Mesothelial cell of epicardium (in vitro differentiated cells): ENCODE data around the gene KCNAB1. TPM values are rescaled to one million over a fixed set of nuclear protein-coding genes. Genes with fewer than 3 reads are reported as not detected.

Experiments used
- DNase-seq, 2 experiments: peaks; one replicate each; pipeline ENCODE4 v3.0.0; 2021; ENCODE audit warnings: low spot score in 2 of 2; ENCODE audit not compliant: unreplicated experiment in 2 of 2
- H3K27ac Mint-ChIP-seq: 2 replicates; pipeline ENCODE4 v1.8.0; 2021; ENCODE audit warnings: mixed read lengths
- H3K27me3 Mint-ChIP-seq: 2 replicates; pipeline ENCODE4 v1.8.0; 2021; ENCODE audit warnings: low read depth, mixed read lengths
- H3K36me3 Mint-ChIP-seq: 2 replicates; pipeline ENCODE4 v1.8.0; 2021; ENCODE audit warnings: mixed read lengths
- H3K4me1 Mint-ChIP-seq: 2 replicates; pipeline ENCODE4 v1.8.0; 2021; ENCODE audit warnings: mixed read lengths
- H3K4me3 Mint-ChIP-seq: 2 replicates; pipeline ENCODE4 v1.8.0; 2021; ENCODE audit warnings: mild to moderate bottlenecking, moderate library complexity, mixed read lengths
- H3K9me3 Mint-ChIP-seq: 2 replicates; pipeline ENCODE4 v1.8.0; 2021; ENCODE audit warnings: mixed read lengths
- total RNA-seq: library from RNA; stranded (reverse); gene quantifications from 3 replicates; pipeline ENCODE4 v1.2.1, GENCODE V29; 2021
- TF ChIP-seq, protein P1 (sequence below): fragments of 200-600 bp; sonication (generic); IDR thresholded peaks from one replicate; pipeline ENCODE4 v1.5.0; 2021; ENCODE audit warnings: antibody characterized with exemption; ENCODE audit not compliant: unreplicated experiment

Gene KCNAB1
- total RNA-seq, 1 donor from 2014 or later = 3.7 TPM

DNA sequence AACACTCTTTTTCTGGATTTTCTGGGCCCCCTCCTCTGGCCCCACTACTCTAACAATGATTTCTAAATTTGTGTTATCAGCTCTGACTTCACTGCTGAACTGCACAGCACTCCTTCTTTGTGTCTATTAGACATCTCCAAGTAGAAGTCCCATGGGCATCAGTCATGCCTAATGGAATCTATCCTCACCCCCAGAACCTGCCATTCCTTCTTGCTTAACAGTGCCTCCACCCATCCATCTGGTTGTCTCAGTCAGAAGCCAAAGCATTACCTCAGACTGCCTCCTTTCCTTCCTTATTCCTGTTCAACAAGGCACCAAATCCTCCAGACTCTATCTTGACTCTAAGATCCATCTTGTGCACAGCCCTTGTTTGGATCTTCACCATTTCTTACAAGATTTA lies 398.3 kb downstream of the KCNAB1 start:
- no peaks in the 10 kb centered on the region for H3K36me3 Mint-ChIP-seq
- no peaks in the 10 kb centered on the region for H3K9me3 Mint-ChIP-seq
- H3K4me1 Mint-ChIP-seq = peaks cover 17% of the 10 kb centered on the region
- DNase-seq = no peak
- TF ChIP-seq, protein P1, sequence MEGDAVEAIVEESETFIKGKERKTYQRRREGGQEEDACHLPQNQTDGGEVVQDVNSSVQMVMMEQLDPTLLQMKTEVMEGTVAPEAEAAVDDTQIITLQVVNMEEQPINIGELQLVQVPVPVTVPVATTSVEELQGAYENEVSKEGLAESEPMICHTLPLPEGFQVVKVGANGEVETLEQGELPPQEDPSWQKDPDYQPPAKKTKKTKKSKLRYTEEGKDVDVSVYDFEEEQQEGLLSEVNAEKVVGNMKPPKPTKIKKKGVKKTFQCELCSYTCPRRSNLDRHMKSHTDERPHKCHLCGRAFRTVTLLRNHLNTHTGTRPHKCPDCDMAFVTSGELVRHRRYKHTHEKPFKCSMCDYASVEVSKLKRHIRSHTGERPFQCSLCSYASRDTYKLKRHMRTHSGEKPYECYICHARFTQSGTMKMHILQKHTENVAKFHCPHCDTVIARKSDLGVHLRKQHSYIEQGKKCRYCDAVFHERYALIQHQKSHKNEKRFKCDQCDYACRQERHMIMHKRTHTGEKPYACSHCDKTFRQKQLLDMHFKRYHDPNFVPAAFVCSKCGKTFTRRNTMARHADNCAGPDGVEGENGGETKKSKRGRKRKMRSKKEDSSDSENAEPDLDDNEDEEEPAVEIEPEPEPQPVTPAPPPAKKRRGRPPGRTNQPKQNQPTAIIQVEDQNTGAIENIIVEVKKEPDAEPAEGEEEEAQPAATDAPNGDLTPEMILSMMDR = no peak
- no peaks in the 10 kb centered on the region for H3K27me3 Mint-ChIP-seq
- H3K4me3 Mint-ChIP-seq = no peak overlapping the region
- no peak overlapping the region for H3K27ac Mint-ChIP-seq

DNA sequence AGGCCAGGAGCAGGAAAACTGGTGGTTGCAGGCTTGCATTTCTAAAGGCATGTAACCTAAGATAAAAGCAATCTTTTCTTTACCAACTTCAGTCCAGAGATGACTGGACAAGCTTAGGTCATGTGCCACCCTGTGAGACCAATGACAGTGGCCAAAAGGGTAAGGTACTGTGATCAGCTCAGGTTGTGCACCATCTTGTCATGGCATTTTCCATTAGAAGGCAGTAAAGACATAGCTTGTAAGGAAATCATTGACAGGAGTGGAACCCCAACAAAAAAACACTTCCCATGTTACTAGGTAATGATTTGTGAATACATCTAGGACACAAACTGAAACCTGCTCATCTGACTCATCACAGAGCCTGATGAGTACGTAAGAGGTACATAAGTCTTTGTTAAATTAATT lies 399.4 kb downstream of the KCNAB1 start:
- Mint-ChIP-seq H3K4me1 (peaks cover 17% of the 10 kb centered on the region), H3K9me3 (no peaks in the 10 kb centered on the region), H3K36me3 (no peaks in the 10 kb centered on the region), H3K4me3 (no peak overlapping the region), H3K27ac (no peak overlapping the region), H3K27me3 (no peaks in the 10 kb centered on the region)
- no peak for DNase-seq
- TF ChIP-seq, protein P1 = no peak

DNA sequence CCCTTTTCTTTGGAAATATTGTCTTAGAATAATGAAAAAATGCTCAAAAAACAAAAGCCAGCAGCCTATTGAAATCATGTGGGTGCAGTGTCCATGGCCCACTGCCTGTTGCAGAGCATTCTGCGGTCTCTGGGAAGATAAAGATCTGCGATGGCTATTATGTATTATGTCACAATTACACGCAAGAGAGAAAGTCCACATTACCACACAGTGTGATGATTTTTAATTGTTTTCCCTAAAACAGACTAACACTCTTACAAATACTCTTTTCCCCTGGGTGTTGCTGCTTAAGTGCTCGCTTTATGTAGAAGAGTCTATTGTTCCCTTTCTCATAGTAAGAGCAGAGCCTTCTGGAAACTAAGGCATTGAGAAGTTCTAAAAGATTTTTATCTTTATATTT lies 402.3 kb downstream of the KCNAB1 start:
- Mint-ChIP-seq H3K27me3 (no peaks in the 10 kb centered on the region), H3K27ac (no peak overlapping the region), H3K4me3 (no peak overlapping the region), H3K9me3 (no peaks in the 10 kb centered on the region), H3K36me3 (no peaks in the 10 kb centered on the region), H3K4me1 (peaks cover 8% of the 10 kb centered on the region)
- TF ChIP-seq, protein P1 = no peak
- no peak for DNase-seq

DNA sequence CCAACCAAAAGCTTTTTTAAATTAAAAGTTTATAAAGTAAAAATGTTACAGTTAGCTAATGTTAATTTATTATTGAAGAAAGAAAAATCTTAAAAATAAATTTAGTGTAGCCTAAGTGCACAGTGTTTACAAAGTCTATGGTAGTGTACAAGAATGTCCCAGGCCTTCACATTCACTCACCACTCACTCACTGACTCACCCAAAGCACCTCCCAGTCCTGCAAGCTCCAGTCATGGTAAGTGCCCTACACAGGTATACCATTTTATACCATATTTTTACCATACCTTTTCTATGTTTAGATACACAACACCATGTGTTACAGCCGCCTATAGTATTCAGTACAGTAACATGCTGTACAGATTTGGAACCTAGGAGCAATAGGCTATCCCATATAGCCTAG lies 405.4 kb downstream of the KCNAB1 start:
- H3K36me3 Mint-ChIP-seq = no peaks in the 10 kb centered on the region
- no peaks in the 10 kb centered on the region for H3K4me1 Mint-ChIP-seq
- DNase-seq = no peak
- H3K27ac Mint-ChIP-seq = no peak overlapping the region
- no peaks in the 10 kb centered on the region for H3K9me3 Mint-ChIP-seq
- TF ChIP-seq, protein P1 = no peak
- no peak overlapping the region for H3K4me3 Mint-ChIP-seq
- no peaks in the 10 kb centered on the region for H3K27me3 Mint-ChIP-seq

DNA sequence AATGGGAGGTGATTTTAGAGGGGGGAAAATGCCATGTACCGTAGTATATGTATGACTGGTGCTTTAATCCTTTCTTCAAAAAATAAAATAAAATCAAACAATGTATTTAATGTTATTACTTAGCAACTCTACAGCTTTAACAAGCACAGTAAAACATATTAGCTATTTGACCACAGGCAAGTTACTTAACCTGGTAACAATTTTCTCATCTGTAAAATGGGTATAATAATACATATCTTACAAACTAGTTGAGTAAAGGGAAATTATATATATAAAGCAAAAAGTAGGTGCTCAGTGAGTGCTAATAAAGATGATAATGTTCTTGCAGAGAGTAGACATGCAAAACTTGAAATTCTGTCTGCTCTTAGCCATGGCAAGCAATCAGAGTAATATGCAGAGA lies 406.7 kb downstream of the KCNAB1 start:
- TF ChIP-seq, protein P1 = no peak
- peaks cover 2% of the 10 kb centered on the region for H3K36me3 Mint-ChIP-seq
- DNase-seq = no peak
- no peak overlapping the region for H3K27ac Mint-ChIP-seq
- no peak overlapping the region for H3K4me3 Mint-ChIP-seq
- no peaks in the 10 kb centered on the region for H3K27me3 Mint-ChIP-seq
- no peaks in the 10 kb centered on the region for H3K4me1 Mint-ChIP-seq
- H3K9me3 Mint-ChIP-seq = no peaks in the 10 kb centered on the region

DNA sequence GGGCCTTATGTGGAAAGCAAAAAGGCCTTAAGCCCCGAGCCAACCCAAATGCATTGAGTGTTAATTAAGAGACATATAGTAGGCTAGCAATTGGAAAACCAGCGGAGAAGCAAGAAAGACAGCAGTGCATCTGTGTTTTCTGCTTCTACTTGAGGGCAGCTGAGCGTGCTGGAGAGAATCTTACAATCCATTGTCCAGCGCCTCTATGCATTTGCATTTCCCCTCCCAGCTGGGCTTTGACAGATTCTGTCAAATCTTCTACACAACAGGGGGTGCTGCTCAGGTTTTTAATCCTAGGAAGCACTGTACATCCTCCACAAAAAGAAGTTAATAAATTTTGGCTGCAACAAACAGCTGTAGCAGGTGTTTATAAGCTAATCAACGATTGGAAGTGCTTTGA lies 410.6 kb downstream of the KCNAB1 start:
- Mint-ChIP-seq H3K27ac (no peak overlapping the region), H3K36me3 (peaks cover 2% of the 10 kb centered on the region), H3K4me1 (peaks cover 11% of the 10 kb centered on the region), H3K9me3 (no peaks in the 10 kb centered on the region), H3K27me3 (no peaks in the 10 kb centered on the region), H3K4me3 (no peak overlapping the region)
- TF ChIP-seq, protein P1 = no peak
- no peak for DNase-seq
